MG63 (cell line): Measurements from ENCODE around the gene PCCB. TPM values are rescaled to one million over a fixed set of nuclear protein-coding genes. Genes with fewer than 3 reads are reported as not detected.
A peak's percentile ranks its signal among the peaks of the same experiment; 100 is the strongest.
"Not testable (repeated sequence)": the region's sequence is repeated elsewhere in the genome, so short reads cannot be mapped to it uniquely, and the experiment has no call there.

Source experiments
- DNase-seq: peaks from one replicate; pipeline ENCODE4 v3.0.0-alpha.2; 2020
- H3K27me3 ChIP-seq: fragments of 250-450 bp; sonication (Bioruptor Pico); 2 replicates; pipeline ENCODE4 v1.5.1; 2020; ENCODE audit warnings: mild to moderate bottlenecking, moderate library complexity
- H3K36me3 ChIP-seq: fragments of 250-450 bp; sonication (Bioruptor Pico); 2 replicates; pipeline ENCODE4 v1.5.1; 2020; ENCODE audit warnings: mild to moderate bottlenecking, moderate library complexity
- H3K4me3 ChIP-seq: fragments of 250-450 bp; sonication (Bioruptor Pico); 2 replicates; pipeline ENCODE4 v1.5.1; 2020; ENCODE audit warnings: mild to moderate bottlenecking, moderate library complexity
- H3K9me3 ChIP-seq: fragments of 250-450 bp; sonication (Bioruptor Pico); 2 replicates; pipeline ENCODE4 v1.5.1; 2020; ENCODE audit warnings: mild to moderate bottlenecking, moderate library complexity
- total RNA-seq: library from RNA; depleted of rRNA; stranded (reverse); fragments of >200 nt; shearing (Covaris generic); gene quantifications from 2 replicates; pipeline ENCODE4 v1.2.3, GENCODE V29; 2014; ENCODE audit warnings: low replicate concordance

The PCCB gene
- total RNA-seq, 1 experiment from 2014 or later, result 156 TPM

GRCh38 chr3:136283627-136284026 is 33.5 kb downstream of the PCCB start:
- no peaks in the 10 kb centered on the region for H3K27me3 ChIP-seq
- peaks cover 59% of the 10 kb centered on the region for H3K36me3 ChIP-seq
- no peak for DNase-seq
- no peak overlapping the region for H3K4me3 ChIP-seq
- H3K9me3 ChIP-seq, result peaks cover 32% of the 10 kb centered on the region

GRCh38 chr3:136291302-136291701 is 41.2 kb downstream of the PCCB start:
- Histone ChIP-seq H3K9me3 (no peaks in the 10 kb centered on the region), H3K36me3 (peaks cover 35% of the 10 kb centered on the region), H3K27me3 (no peaks in the 10 kb centered on the region), H3K4me3 (no peak overlapping the region)
- no peak for DNase-seq

DNA sequence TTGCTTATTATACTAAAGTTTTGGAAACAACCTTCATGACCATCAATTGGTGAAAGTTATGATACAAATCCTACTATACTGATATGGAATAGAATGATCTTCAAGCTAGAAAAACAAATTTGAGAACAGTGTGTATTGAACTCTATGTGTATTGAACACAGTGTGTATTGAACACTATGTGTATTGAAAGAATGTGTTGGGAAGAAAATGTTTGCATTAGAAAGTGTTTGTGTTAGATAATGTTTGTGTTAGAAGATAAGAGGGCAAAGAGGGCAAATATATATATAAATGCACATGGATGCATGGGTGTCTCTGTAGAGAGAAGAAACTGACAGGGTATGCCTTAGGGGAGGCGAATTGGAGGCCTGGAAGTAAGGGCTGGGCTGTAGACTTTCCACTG is 42.4 kb downstream of the PCCB start:
- Histone ChIP-seq H3K36me3 (peaks cover 31% of the 10 kb centered on the region), H3K9me3 (no peaks in the 10 kb centered on the region), H3K27me3 (no peaks in the 10 kb centered on the region), H3K4me3 (no peak overlapping the region)
- no peak for DNase-seq

GRCh38 chr3:136293279-136293678 is 43.1 kb downstream of the PCCB start:
- no peaks in the 10 kb centered on the region for H3K9me3 ChIP-seq
- no peak overlapping the region for H3K4me3 ChIP-seq
- DNase-seq, result no peak
- peaks cover 31% of the 10 kb centered on the region for H3K36me3 ChIP-seq
- H3K27me3 ChIP-seq, result no peaks in the 10 kb centered on the region

DNA sequence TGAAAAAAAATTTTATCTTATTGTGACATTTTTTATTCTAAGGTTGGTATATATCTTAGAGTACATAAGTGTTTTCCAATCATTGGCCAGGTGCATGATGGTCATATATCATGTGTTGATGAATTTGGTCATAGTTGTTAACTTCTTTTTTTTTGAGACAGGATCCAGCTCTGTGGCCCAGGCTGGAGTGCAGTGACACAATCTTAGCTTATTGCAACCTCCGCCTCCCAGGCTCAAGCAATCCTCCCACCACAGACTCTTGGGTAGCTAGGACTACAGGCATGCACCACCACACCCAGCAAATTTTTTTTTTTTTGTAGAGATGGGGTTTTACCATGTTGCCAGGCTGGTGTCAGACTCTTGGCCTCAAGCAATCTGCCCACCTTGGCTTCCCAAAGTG is 44.0 kb downstream of the PCCB start:
- Histone ChIP-seq H3K27me3 (no peaks in the 10 kb centered on the region), H3K36me3 (peaks cover 31% of the 10 kb centered on the region), H3K4me3 (no peak overlapping the region), H3K9me3 (no peaks in the 10 kb centered on the region)
- DNase-seq, result no peak

GRCh38 chr3:136296960-136297359 is 46.8 kb downstream of the PCCB start:
- Histone ChIP-seq H3K36me3 (peaks cover 37% of the 10 kb centered on the region), H3K4me3 (no peak overlapping the region)

DNA sequence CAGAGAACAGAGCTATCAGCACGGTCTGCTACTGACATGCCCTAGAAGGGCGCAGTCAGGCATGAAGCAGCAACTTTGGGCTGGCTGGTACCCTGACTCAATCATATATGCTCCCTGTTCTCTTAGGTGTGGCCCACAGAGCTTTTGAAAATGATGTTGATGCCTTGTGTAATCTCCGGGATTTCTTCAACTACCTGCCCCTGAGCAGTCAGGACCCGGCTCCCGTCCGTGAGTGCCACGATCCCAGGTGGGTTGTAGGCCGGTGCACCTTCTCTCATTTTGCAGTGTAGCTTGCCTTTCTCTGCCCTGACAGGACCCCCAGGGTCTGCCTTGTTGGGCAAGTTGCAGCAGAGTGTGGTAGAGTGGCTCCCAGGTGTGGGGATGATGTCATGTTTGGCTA is 47.7 kb downstream of the PCCB start:
- H3K9me3 ChIP-seq, result no peaks in the 10 kb centered on the region
- no peak for DNase-seq
- no peaks in the 10 kb centered on the region for H3K27me3 ChIP-seq
- H3K4me3 ChIP-seq, result no peak overlapping the region
- H3K36me3 ChIP-seq, result peaks cover 32% of the 10 kb centered on the region

More at GRCh38 chr3:136296960-136297359, 46.8 kb downstream of the PCCB start:
- H3K9me3 ChIP-seq, result no peaks in the 10 kb centered on the region
- H3K27me3 ChIP-seq, result no peaks in the 10 kb centered on the region
- DNase-seq, result no peak

DNA sequence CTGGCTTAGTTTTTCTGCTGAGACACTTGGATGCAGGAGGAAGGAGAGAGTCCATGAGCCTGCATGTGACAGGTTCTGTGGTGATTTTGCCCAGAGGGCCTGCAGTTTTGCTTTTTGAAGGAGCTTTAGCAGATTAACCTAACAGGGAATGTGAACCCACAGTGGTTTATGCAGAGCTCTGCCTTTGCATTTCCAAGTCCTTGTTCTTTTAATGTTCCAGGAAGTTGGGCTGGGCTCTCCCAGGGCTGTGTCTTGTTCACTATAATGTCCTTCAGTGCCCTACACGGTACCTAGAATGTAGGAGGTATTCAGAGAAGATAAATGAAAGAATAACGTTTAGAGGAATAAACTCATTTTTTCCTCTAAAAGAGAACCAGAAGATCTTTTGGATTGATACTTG is 50.3 kb downstream of the PCCB start:
- H3K36me3 ChIP-seq, result peaks cover 20% of the 10 kb centered on the region
- no peak overlapping the region for H3K4me3 ChIP-seq
- DNase-seq, result no peak
- no peaks in the 10 kb centered on the region for H3K9me3 ChIP-seq
- H3K27me3 ChIP-seq, result no peaks in the 10 kb centered on the region

GRCh38 chr3:136305879-136306278 is 55.7 kb downstream of the PCCB start:
- no peak overlapping the region for H3K4me3 ChIP-seq
- DNase-seq, result no peak
- H3K36me3 ChIP-seq, result peaks cover 3% of the 10 kb centered on the region
- H3K27me3 ChIP-seq, result no peaks in the 10 kb centered on the region
- H3K9me3 ChIP-seq, result no peaks in the 10 kb centered on the region

- no peaks in the 10 kb centered on the region for H3K9me3 ChIP-seq
- no peaks in the 10 kb centered on the region for H3K27me3 ChIP-seq
- no peak for DNase-seq
- H3K36me3 ChIP-seq, result peaks cover 6% of the 10 kb centered on the region
- no peak overlapping the region for H3K4me3 ChIP-seq
Observed at GRCh38 chr3:136311261-136311660, 61.1 kb downstream of the PCCB start.

DNA sequence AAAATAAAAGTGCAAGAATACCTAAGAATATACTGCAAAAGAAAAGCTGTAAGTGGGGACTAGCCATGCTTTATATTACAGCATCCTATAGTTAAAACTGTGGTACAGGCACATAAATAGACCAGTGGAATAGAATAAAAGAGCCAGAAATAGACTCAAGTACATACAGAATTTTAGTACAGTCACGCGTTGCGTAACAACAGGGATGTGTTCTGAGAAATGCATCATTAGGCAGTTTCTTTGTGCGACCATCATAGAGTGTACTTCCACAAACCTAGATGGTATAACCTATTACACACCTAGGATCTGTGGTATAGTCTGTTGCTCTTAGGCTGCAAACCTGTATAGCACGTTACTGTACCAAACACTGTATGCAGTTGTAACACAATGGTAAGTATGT is 61.8 kb downstream of the PCCB start:
- Histone ChIP-seq H3K27me3 (no peaks in the 10 kb centered on the region), H3K4me3 (no peak overlapping the region), H3K9me3 (no peaks in the 10 kb centered on the region), H3K36me3 (peaks cover 10% of the 10 kb centered on the region)
- DNase-seq, result no peak

- H3K36me3 ChIP-seq, result peaks cover 54% of the 10 kb centered on the region
- no peaks in the 10 kb centered on the region for H3K27me3 ChIP-seq
Observed at GRCh38 chr3:136326316-136326715, 76.2 kb downstream of the PCCB start.

DNA sequence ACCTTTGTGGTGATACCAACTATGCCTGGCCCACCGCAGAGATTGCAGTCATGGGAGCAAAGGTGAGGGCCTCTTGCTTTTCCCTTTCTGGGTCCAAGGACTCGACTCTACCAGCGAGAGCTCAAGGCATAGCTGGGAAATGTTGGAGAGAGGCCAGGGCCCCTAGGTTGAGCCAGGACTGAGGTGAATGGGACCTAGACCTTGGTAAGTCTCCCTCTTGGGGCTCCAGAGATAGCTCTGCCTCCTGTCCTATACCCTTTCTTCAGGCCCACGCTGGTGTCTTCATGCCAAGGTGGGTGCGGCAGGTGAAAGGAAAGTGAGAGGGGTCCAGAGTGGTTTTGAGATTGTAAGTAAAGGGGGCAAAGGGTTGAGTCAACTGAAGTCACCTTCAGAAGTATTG is 77.5 kb downstream of the PCCB start:
- no peak for DNase-seq
- Histone ChIP-seq H3K27me3 (no peaks in the 10 kb centered on the region), H3K9me3 (peaks cover 15% of the 10 kb centered on the region), H3K4me3 (no peak overlapping the region), H3K36me3 (peaks cover 53% of the 10 kb centered on the region)

More at GRCh38 chr3:136326316-136326715, 76.2 kb downstream of the PCCB start:
- no peak for DNase-seq
- H3K4me3 ChIP-seq, result no peak overlapping the region
- peaks cover 25% of the 10 kb centered on the region for H3K9me3 ChIP-seq

DNA sequence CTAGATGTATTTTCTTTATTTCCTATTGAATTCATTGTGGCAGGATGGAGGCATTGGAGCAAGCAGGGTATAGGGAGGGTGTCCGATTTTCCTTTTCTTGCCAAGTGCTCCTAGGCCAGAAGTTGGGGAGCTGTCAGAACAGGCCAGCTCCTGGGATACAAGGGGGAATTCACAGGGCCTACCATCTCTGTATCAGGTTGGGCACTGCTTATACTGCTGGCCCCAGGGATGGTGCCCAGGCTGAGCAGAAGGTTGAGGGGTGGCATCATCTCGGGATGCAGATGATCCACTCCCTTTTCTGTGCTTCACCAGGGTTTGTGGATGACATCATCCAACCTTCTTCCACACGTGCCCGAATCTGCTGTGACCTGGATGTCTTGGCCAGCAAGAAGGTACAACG is 79.5 kb downstream of the PCCB start:
- H3K9me3 ChIP-seq, result 0 out of 2 replicates have a peak, but pooled peaks cover 3% of the 10 kb centered on the region
- peaks cover 58% of the 10 kb centered on the region for H3K36me3 ChIP-seq
- DNase-seq, result no peak

GRCh38 chr3:136330900-136331299 is 80.8 kb downstream of the PCCB start:
- Histone ChIP-seq H3K36me3 (peaks cover 57% of the 10 kb centered on the region), H3K9me3 (0 out of 2 replicates have a peak, but pooled peaks cover 3% of the 10 kb centered on the region), H3K4me3 (no peak overlapping the region), H3K27me3 (no peaks in the 10 kb centered on the region)
- DNase-seq, result no peak

More for the DNA sequence above, 79.5 kb downstream of the PCCB start:
- no peaks in the 10 kb centered on the region for H3K27me3 ChIP-seq
- no peak overlapping the region for H3K4me3 ChIP-seq

- DNase-seq, result no peak
- H3K4me3 ChIP-seq, result no peak overlapping the region
Observed at GRCh38 chr3:136332302-136332701, 82.2 kb downstream of the PCCB start.

GRCh38 chr3:136332776-136333175 is 82.6 kb downstream of the PCCB start:
- peak; percentile 18 for DNase-seq
- no peak overlapping the region for H3K4me3 ChIP-seq
- no peaks in the 10 kb centered on the region for H3K27me3 ChIP-seq
- no peaks in the 10 kb centered on the region for H3K9me3 ChIP-seq
- H3K36me3 ChIP-seq, result peaks cover 46% of the 10 kb centered on the region

More at GRCh38 chr3:136332302-136332701, 82.2 kb downstream of the PCCB start:
- H3K27me3 ChIP-seq, result no peaks in the 10 kb centered on the region
- H3K36me3 ChIP-seq, result peaks cover 49% of the 10 kb centered on the region
- H3K9me3 ChIP-seq, result no peaks in the 10 kb centered on the region

DNA sequence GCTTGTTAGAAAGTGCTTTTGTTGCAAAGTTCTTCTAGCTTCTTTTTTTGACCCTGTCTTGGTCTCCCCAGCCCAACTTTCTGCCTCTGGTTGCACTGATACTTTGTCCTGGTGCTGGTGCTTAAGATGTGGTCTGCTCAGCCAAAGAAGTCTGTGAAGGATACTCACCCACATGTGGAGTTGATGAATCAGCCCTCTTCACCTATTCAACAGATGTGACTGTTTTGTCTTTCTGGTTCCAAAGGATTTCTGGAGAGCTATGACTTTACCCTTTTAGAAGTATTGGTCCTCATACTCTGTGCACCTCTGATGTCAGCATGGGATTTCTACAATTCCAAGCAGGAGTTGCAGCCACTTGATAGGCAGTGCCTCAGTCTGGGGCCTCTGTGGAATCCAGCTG is 84.1 kb downstream of the PCCB start:
- H3K9me3 ChIP-seq, result no peaks in the 10 kb centered on the region
- DNase-seq, result no peak
- H3K4me3 ChIP-seq, result no peak overlapping the region
- no peaks in the 10 kb centered on the region for H3K27me3 ChIP-seq
- H3K36me3 ChIP-seq, result peaks cover 49% of the 10 kb centered on the region

DNA sequence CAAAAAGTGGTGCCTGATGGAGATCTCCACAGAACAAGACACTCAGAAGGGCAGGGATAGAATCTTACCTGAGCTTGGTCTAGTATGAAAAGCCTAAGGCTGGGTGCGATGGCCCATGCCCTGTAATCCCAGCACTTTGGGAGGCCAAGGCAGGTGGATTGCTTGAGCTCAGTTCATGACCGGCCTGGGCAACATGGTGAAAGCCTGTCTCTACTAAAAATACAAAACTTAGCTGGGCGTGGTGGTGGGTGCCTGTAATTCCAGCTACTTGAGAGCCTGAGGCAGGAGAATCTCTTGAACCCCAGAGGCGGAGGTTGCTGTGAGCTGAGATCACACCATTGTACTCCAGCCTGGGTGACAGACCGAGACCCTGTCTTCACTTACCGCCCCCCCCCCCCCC is 84.6 kb downstream of the PCCB start:
- not testable (repeated sequence) for H3K4me3 ChIP-seq, H3K27me3 ChIP-seq, H3K9me3 ChIP-seq, DNase-seq
- H3K36me3 ChIP-seq, result peaks cover 51% of the 10 kb centered on the region
